Heart right ventricle (tissue), 16 donors: ENCODE results near the gene MYO3B. TPM values are rescaled to one million over a fixed set of nuclear protein-coding genes. Genes with fewer than 3 reads are reported as not detected.
A peak's percentile ranks its signal among the peaks of the same experiment; 100 is the strongest.

Source experiments
- ATAC-seq, 8 donors: fragments of 200-7000 bp; cut with Tn5 transposase; one replicate each; pipeline ENCODE4 v1.9.1; 2020; ENCODE audit warnings: mild to moderate bottlenecking in 8 of 8, moderate library complexity in 8 of 8, moderate number of reproducible peaks in 1 of 8
- DNase-seq, 2 donors: peaks; one replicate each; pipeline ENCODE4 v3.0.0-alpha.2; 2020
- H3K27ac ChIP-seq, 10 donors: fragments of 200-600 bp; sonication (generic) in 2 of 10; one replicate each; pipeline versions ENCODE4 v1.5.0 to v1.8.0; 2020 to 2022; ENCODE audit warnings: mild to moderate bottlenecking in 3 of 10
- H3K27me3 ChIP-seq, 7 donors: fragments of 200-600 bp; one replicate each; pipeline ENCODE4 v1.8.0; 2021 to 2022; ENCODE audit warnings: mild to moderate bottlenecking in 2 of 7
- H3K36me3 ChIP-seq, 9 donors: fragments of 200-600 bp; sonication (generic) in 1 of 9; one replicate each; pipeline versions ENCODE4 v1.5.0 to v1.8.0; 2020 to 2022; ENCODE audit warnings: mild to moderate bottlenecking in 2 of 9
- H3K4me1 ChIP-seq, 9 donors: fragments of 200-600 bp; sonication (generic) in 1 of 9; one replicate each; pipeline versions ENCODE4 v1.5.0 to v1.8.0; 2020 to 2022; ENCODE audit warnings: mild to moderate bottlenecking in 4 of 9
- H3K4me3 ChIP-seq, 10 donors: fragments of 200-600 bp; sonication (generic) in 2 of 10; one replicate each; pipeline versions ENCODE4 v1.5.0 to v1.8.0; 2020 to 2022; ENCODE audit warnings: mild to moderate bottlenecking in 7 of 10, moderate library complexity in 2 of 10
- H3K9me3 ChIP-seq, 11 donors: fragments of 200-600 bp in 10 of 11; sonication (generic) in 2 of 11; one replicate each; pipeline versions ENCODE4 v1.5.0 to v1.8.0; 2013 to 2022; ENCODE audit warnings: mild to moderate bottlenecking in 2 of 11, control low read depth in 1 of 11, moderate library complexity in 1 of 11
- WGBS, 2 donors: extraction: QIAGEN DNeasy Blood & Tissue Kit; methylation state at CpG; one replicate each; pipeline ENCODE4 v1.1.7; 2013; ENCODE audit warnings: inconsistent platforms in 1 of 2; 5-methylcytosine and 5-hydroxymethylcytosine counted together
- intact Hi-C, 10 donors: fragments of 100-400 bp; cut with DNase I; formaldehyde crosslinking; loops; one replicate each; pipeline versions ENCODE4 v1.11.1 to v1.14.2; 2022
- polyA plus RNA-seq, 2 donors: library from polyadenylated mRNA; stranded (reverse); fragments of 200-250 nt; gene quantifications; one replicate each; pipeline ENCODE4 v1.2.3, GENCODE V29; 2013
- total RNA-seq, 10 donors: library from RNA; stranded (reverse); fragmentation: NEBNext Ultra II Directional in 3 of 10; extraction: Animal tissue kit (Norgen Biotek cat#: 25700) in 3 of 10; gene quantifications; one replicate each; pipeline versions ENCODE4 v1.2.1 to v1.2.4, GENCODE V29; 2021 to 2023
- TF ChIP-seq, protein P1 (sequence below), 9 donors: fragments of 200-600 bp; sonication (generic) in 2 of 9; IDR thresholded peaks; one replicate each; pipeline versions ENCODE4 v1.5.0 to v1.8.0; 2021 to 2022; ENCODE audit warnings: antibody characterized with exemption in 9 of 9, mild to moderate bottlenecking in 5 of 9, moderate library complexity in 1 of 9
- donor health status: Arrhythmogenic right ventricular cardiomyopathy.
- donor health status: ischemic (EF 13 %, LVEDD 7.1; RV severe dilation, severe dysfunction).
- donor health status: healthy with polysubstance abuse.
- donor health status: DM: no; HTN: yes; CAD: no.
- donor health status: DM: no; HTN: no; CAD: no.
- donor health status: ischemic (EF 25% LVEDD 6.9; RV normal size, moderate dysfunction).
- donor health status: ischemic (EF 25% LVEDD 5.7; RV mildly dilated, moderate dysfunction).
- donor health status: healthy.
- donor health status: DM: yes; HTN: yes; CAD: no.
- donor health status: Ischemic cardiomyopathy.
- donor health status: ischemic (EF 35%, LVEDD 5.7; RV mildly dilated, moderate dysfunction).
- donor health status: nonischemic (EF 11% LVEDD 7.7; RV severe dilation, severe dysfunction).
- donor health status: DM: yes; HTN: yes; CAD: no.
- donor health status: PGD.
- donor health status: ischemic (EF 29% LVEDD 5.4; RV normal size, mild dysfunction).
- donor health status: nonischemic (EF 23%, LVEDD 6.1; RV moderate dilation, normal function).

Gene MYO3B
- total and polyA plus RNA-seq, 12 donors: 0.05 to 0.21 (median 0.09) TPM; not detected in 8

GRCh38 chr2:170148161-170148560 is 29.8 kb upstream of the MYO3B start:
- intact Hi-C loops: no loop called here
- TF ChIP-seq, protein P1, sequence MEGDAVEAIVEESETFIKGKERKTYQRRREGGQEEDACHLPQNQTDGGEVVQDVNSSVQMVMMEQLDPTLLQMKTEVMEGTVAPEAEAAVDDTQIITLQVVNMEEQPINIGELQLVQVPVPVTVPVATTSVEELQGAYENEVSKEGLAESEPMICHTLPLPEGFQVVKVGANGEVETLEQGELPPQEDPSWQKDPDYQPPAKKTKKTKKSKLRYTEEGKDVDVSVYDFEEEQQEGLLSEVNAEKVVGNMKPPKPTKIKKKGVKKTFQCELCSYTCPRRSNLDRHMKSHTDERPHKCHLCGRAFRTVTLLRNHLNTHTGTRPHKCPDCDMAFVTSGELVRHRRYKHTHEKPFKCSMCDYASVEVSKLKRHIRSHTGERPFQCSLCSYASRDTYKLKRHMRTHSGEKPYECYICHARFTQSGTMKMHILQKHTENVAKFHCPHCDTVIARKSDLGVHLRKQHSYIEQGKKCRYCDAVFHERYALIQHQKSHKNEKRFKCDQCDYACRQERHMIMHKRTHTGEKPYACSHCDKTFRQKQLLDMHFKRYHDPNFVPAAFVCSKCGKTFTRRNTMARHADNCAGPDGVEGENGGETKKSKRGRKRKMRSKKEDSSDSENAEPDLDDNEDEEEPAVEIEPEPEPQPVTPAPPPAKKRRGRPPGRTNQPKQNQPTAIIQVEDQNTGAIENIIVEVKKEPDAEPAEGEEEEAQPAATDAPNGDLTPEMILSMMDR (IDR thresholded peaks at IDR 0.05): no peak
- Histone ChIP-seq H3K4me1 (peaks cover 0 to 6% (median 0%) of the 10 kb centered on the region in 9 donors), H3K9me3 (peaks cover 0 to 8% (median 0%) of the 10 kb centered on the region in 11 donors), H3K27me3 (peaks cover 0 to 19% (median 0%) of the 10 kb centered on the region in 7 donors), H3K4me3 (no peak overlapping the region), H3K36me3 (no peaks in the 10 kb centered on the region), H3K27ac (no peak overlapping the region)
- no peak for DNase-seq
- no peak for ATAC-seq

DNA sequence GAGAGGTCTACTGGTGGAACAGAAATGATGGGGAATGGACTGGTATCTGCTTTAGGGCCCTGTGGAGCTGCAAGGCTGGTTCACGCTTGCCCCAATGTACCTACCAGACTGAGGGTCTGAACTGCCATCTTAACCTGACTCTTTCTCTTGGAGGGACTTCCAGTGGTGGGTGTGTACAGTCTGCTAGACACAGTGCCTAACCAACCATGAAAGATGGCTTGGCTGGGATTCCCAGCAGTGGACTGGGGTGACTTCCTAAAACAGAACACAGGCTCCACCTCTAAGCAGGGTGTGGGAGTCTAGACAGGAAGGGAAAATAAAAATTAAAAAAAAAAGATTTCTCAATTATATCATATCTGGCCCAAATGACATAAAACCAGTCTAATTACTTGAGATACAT is 25.5 kb upstream of the MYO3B start:
- Histone ChIP-seq H3K27me3 (peaks cover 0 to 26% (median 0%) of the 10 kb centered on the region in 7 donors), H3K4me1 (peaks cover 0 to 16% (median 12%) of the 10 kb centered on the region in 9 donors), H3K27ac (no peak overlapping the region), H3K9me3 (peaks cover 0 to 14% (median 0%) of the 10 kb centered on the region in 11 donors), H3K4me3 (no peak overlapping the region), H3K36me3 (no peaks in the 10 kb centered on the region)
- WGBS, 2 donors: 98 to 100% methylated on average over 1 of the region's 1 CpG
- TF ChIP-seq, protein P1 (IDR thresholded peaks at IDR 0.05): no peak
- no peak for ATAC-seq
- no peak for DNase-seq
- intact Hi-C loops: no loop called here

GRCh38 chr2:170155022-170155722 is 22.8 kb upstream of the MYO3B start:
- Histone ChIP-seq H3K36me3 (no peaks in the 10 kb centered on the region), H3K4me3 (peak overlapping the region in 1 of 10 donors; percentile 9), H3K9me3 (peaks cover 0 to 14% (median 0%) of the 10 kb centered on the region in 11 donors), H3K27me3 (peaks cover 0 to 26% (median 0%) of the 10 kb centered on the region in 7 donors), H3K4me1 (peaks cover 0 to 16% (median 12%) of the 10 kb centered on the region in 9 donors), H3K27ac (no peak overlapping the region)
- ATAC-seq (peak in 1 of 8 donors; percentile 31), DNase-seq (no peak)
- intact Hi-C loops: no loop called here
- TF ChIP-seq, protein P1 (IDR thresholded peaks at IDR 0.05): no peak
- 9 to 10% methylated on average over 8 of the region's 8 CpGs for whole genome bisulfite sequencing, 2 donors

- Histone ChIP-seq H3K27ac (no peak overlapping the region), H3K9me3 (peaks cover 0 to 14% (median 0%) of the 10 kb centered on the region in 11 donors), H3K4me3 (no peak overlapping the region), H3K27me3 (peaks cover 0 to 26% (median 0%) of the 10 kb centered on the region in 7 donors), H3K4me1 (peaks cover 0 to 16% (median 12%) of the 10 kb centered on the region in 9 donors), H3K36me3 (no peaks in the 10 kb centered on the region)
- ATAC-seq (no peak), DNase-seq (no peak)
- TF ChIP-seq, protein P1 (IDR thresholded peaks at IDR 0.05): no peak
- 35 to 38% methylated on average over 7 of the region's 7 CpGs for WGBS, 2 donors
- intact Hi-C loops: no loop called here
These were observed 22.2 kb upstream of the MYO3B start for GRCh38 chr2:170155723-170156253.
